ENCODE data around the gene MMP17.

GRCh38 chr12:131824450-131824849 is 3.7 kb upstream of the MMP17 start:
- TF ChIP-seq POLR2AphosphoS5 (IDR thresholded peaks at IDR 0.05): no peak
- no peak for TF ChIP-seq CTCF (IDR thresholded peaks at IDR 0.05)
